Measurements from ENCODE around the gene GABBR2.

Gene GABBR2

DNA sequence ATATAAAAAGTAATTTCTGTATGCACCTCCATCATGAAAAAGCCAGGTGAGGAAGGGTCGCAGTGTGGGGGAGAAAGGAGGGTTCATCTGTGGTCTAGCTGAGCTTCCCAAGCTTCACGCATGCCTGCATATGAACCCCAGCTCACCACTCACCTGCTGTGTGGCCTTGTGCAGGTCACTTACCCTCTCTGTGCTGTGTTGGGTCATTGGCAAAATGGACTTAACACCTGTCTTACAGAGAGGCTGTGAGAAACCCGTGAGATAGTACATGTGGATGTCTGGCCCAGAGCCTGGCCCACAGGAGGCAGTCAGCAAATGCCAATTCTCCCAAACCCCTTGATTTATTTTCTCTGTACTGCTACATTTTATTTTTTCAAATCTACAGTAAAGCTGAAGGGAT, 88.9 kb downstream of the GABBR2 start:
- no peak for DNase-seq

DNA sequence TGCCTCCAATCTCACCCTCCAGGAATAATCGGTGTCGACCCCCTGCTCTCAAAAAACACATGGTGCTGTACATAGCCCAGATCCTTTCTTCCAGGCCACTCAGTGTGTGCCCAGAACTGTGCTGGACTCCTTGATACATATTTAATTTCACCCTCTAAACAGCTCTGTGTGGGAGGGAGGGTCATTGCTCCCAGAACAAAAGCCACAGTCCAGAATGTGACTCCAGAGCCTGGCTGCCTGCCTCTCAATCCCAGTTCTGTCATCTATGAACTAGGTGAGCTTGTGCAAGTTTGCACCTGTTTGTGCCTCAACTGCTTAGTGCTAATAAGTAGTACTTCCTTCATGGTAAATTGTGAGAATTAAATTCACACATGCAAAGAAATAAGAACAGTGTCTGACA, 93.1 kb downstream of the GABBR2 start:
- DNase-seq, result no peak

DNA sequence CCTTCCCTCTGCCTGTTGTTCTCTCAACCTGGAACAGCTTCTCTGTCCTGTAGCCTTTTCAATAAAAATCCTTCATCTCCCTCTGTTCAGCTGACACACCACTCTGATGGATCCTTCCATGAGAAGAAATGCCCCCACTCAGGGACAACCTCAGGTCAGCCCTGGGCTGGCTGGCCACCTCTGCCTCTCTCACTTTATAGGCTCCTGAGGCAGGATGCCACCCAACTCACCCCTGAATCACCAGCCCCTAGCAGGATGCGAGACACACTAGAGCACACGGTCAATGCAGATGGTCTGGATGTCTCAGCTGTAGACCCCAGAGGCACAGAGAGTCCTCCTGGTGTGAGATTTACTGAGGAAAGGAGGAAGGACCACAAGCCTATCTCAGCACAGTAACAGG, 93.8 kb downstream of the GABBR2 start:
- DNase-seq, result no peak

DNA sequence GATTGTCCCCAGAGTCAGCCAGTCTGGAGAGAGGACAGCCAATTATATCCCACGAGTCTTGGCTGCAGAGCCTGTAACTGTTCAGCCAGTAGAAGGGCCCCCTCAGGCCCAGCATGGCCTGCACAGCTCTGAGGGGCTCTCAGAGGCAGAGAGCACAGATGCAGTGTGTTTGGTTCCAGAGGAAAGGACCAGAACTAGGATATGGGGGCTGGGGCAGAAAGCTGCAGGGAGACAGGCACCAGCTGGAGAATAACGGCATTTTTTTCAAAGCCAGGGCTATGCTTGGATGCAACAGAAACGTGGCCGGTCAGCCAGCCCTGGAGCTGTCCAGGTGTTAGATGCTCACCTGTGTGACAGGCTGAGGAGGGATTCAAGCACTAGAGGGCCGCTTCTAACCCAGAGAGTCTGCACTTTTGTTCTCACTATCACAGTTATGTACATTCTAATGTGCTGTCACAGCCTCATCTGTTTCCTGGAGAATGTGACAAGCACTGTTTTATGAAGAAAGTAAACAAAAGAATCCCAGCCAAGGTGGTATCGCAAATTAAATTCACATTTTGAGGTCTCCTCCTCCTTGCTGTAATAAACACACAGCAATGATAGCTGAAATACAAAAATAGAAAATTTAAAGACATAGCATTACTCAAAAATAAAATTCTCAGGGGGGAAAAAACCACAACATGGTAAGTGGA, 96.5 kb downstream of the GABBR2 start:
- no peak for DNase-seq

DNA sequence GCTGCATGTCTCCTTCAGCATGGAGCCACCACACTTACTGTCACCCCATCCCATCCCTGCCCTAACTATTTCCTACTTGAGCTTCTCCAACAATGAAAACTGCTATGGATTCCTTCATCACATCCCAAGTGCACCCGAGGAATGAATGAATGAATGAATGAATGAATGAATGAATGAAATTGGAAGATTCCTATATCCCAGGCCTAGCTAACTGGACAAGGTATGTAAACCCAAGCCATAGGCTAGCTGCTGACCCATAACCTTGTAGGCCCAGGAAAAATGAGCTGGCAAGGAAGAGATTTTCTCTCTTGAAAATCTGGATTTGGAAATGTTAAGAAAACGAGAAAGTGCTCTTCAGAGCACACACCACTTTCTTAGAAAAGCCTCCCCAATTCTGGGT, 97.4 kb downstream of the GABBR2 start:
- no peak for DNase-seq

DNA sequence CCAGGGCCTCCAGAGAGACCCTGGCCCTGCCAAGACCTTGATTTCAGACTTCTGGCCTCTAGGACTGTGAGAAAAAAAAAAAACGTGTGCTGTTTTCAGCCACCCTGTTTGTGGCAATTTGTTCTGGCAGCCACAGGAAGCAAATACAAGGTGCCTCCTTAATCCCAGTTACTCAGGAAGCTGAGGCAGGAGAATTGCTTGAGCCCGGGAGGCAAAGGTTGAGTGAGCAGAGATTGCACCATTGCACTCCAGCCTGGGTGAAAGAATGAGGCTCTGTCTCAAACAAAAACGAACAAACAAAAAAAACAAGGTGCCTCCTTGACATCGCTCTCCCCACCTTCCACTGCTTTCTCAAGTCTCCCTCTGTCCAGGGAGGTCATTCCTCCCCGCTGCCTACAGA, 98.0 kb downstream of the GABBR2 start:
- DNase-seq, result no peak

DNA sequence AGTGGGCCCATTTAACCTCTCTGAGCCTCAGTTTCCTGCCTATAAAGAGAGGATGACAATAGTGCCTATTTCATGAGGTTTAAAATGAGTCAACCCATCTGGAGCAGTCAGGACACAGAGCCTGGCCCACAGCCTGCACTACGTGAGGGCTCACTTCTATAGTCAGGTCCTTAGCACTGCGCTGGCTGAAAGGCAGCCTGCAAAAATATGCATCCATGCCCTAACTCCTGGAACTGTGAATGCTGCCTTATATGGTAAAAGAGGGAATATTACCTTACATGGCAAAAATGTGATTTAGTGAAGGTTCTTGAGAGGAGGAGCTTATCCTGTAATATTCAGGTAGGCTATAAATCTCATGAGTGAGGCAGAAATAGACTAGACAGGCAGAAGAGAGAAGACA, 98.5 kb downstream of the GABBR2 start:
- no peak for DNase-seq

DNA sequence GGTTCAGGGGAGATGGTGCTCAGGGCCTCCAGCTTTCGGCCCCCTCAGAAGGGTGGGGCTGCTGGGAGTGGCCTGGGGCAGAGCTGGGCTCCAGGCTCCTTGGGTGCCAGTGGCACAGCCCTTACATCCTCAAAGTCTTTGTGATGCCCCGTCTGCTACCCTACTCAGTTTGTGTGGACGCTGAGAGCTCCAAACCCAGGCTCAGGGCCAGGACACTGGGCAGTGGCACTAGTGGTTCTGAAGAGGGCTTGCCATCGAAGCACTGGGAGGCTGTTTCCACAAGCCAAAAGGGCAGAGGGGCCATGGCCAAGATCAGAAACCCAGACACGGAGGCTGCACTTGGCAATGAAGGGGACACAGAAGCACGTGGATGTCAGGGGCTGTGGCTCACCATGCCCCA, 99.1 kb downstream of the GABBR2 start:
- DNase-seq, result no peak

DNA sequence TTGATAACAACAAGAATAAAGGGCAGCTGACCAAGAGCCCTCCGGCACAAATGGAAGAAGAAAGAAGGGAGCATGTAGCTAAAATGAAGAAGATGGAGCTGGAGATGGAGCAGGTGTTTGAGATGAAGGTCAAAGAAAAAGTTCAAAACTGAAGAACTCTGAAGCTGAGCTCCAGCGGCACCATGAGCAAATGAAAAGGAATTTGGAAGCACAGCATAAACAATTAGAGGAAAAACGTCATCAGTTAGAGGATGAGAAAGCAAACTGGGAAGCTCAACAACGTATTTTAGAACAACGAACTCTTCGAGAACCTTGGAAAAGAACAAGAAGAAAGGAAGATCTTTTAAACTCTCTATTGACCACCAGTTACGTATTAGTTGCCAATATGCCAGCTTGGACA, 100.9 kb downstream of the GABBR2 start:
- no peak for DNase-seq

DNA sequence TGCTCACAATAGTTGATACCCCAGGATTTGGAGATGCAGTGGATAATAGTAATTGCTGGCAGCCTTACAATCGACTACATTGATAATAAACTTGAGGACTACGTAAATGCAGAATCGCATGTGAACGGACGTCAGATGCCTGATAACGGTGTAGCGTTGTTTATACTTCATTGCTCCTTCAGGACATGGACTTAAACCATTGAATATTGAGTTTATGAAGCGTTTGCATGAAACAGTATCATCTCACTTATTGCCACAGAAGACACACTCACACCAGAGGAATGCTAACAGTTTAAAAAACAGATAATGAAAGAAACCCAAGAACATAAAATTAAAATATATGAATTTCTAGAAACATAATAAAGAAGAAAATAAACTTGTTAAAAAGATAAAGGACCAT, 101.6 kb downstream of the GABBR2 start:
- DNase-seq, result no peak

DNA sequence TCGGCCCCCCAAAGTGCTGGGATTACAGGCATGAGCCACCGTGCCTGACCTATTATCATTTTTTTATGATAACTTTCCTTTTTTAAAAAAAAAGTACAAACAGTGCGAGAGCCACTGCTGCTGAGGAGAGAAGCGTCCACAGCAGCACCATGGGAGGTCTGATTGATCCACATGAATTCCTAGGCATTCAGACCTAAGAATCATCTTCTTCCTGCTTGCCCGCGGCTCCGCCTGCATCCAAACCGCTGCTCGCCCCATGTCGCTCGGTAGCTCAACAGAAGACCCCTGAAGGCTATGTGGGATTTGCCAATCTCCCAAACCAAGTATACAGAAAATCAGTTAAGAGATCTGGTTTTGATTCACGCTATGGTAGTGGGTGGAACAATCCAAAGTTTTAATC, 102.0 kb downstream of the GABBR2 start:
- DNase-seq, result no peak

DNA sequence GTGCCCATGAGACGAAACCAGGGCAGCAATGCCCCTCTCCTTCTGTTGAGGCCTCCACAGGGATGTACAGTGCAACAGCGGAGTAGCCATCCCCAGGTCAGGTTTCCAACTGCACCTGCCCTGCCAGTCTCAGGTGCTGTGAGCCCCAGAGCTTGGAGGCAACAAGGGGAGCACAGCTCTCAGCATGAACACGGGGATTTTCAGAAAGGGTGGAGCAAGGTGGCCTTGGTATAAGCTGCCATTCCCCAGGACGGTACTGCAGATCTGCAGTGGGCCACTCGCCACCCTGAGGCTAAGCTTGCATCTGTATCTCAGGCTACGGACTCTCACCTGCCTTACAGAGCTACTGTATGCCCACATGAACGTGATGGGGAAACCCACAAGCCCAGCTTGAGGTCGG, 103.6 kb downstream of the GABBR2 start:
- no peak for DNase-seq

DNA sequence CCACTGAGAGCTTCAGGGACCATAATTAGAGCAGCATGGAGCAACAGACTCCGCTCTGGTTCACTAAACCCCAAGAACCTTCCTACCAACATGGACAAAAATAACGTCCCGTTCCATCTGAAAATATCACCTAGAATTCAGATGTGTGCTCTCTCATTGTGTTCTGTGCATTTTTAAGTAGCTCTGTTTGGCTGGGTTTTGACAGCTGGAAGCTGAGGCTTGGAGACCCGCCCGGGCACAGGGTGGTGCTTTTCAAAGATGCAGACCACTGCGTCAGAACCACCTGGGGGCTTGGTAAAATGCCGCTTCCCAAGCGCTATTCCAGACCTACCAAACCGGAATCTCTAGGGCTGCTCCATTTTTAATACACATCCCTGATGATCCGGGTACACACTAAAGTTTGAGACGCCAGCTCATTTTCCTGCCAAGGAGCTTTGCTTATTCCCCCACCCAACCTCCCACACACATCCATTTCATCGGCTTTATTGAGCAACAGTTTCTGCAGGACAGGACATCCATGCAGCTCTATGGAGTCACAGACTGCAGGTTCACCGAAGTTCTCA, 104.8 kb downstream of the GABBR2 start:
- DNase-seq, result no peak

DNA sequence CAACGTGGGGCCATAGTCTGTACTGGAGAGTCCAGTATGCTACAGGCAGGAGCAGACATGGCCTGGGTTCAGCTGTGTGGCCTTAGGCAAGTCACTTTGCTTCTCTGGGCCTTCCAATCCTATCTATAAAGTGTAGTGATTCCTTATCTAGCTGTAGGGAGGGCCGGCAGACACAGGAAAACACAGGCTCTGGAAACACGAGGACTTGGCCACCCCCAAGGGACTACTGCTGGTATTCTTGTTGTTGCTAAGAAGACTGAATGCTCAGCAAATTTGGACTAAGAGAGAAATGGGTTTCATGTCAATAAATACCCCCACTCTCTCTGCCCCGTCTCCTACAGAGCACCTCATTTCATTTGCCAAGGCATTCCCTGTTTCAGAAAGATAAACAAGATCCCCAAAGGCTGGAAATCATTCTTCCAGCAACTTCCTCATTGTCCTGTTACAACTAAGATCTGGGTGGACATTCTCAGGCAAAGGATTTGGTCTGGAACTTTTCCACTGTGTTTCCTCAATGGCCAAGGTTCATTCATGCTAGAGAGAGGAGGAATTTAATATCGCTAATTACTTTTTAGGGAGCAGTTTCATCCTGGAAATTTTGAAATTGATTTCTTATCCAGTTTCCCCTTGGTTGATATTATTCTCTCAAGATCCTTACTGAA, 105.8 kb downstream of the GABBR2 start:
- no peak for DNase-seq

DNA sequence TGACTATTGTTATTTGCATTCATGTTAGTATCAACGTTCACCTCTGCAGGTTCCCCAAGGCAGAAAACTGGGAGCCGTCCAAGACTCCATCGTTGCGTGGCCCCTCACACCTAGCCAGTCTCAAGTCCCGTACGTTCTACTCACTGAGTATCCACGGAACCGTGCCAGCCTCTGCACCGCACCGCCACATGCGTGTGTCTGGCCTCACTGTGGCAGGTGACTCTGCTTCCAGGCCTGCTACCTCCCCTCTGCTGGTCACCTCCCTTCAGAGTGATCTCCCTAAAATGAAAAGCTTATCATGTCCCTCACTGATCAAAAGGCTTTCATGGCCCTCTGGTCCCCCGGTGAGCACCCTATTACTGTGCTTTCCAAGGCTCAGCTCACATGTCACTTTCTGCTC, 108.1 kb downstream of the GABBR2 start:
- DNase-seq, result no peak

DNA sequence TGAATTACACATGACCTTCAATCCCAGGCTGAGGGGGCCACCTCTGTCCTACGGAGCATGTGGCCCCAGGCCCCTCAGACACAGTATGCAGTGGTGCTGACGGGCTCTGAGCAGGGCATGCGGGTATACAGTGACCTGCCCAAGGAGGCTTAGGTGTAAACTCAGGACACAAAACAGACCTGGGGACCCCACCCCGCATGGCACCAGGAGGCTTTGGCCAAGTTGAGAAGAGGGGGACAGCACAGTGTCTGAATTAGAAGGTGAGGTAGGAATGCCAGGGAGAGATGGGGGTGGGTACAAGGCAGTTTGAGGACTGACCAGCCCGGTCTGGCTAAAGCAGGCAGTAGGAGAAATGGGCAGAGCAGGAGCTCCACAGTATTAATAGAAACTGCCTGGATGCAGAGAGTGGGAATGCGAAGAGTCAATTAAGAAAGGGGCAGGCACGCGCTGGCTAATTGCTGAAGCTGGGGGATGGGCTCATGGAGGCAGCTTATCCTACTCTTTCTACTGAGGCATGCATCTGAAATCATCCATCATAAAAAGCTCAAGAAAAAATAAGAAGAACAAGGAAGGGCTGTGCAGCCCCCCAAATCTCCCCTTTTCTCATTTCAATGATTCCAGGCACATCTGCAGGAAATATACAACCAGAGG, 109.0 kb downstream of the GABBR2 start:
- DNase-seq, result no peak

DNA sequence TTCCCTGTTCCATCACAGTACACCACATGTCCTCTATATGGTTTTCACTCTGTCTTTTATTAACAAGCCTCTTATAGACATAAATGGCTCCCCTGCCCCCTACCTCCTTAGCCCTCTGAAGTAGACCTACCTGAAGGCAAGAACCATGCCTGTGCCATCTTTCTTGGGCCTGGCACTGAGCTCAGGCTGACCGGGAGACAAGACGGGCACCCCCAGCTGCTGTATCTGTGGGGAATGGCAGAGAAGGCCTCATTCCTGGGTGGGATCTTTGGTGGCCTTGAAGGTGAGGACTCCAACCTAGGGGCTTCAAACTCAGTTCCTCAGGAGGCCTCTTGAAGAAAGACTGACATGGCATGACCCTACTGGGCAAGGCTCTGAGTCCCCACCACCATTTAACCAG, 109.9 kb downstream of the GABBR2 start:
- no peak for DNase-seq

DNA sequence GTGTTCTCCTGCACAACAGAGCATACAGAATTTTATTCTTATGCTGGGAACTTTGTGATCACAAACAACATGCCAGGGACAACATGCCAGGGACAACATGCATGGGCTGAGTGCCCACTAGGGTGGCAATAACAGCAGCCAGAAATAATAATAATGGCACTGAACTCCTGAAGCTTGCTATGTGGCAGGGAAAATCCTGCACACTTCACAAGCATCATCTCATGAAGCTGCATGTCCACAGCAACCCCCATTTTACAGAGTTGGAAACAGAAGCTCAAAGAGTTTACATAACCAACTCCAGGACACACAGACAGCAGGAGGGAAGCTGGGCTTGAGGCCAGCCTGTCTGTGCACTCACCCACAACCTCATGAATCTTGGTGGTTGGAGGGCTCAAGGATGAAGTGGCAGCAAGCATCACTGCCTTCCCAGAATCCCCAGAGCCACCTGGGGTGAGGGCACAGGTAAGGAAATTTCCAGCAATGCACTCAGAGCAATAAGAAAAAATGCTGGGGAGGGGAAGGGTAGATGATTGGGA, 111.4 kb downstream of the GABBR2 start:
- DNase-seq, result no peak

DNA sequence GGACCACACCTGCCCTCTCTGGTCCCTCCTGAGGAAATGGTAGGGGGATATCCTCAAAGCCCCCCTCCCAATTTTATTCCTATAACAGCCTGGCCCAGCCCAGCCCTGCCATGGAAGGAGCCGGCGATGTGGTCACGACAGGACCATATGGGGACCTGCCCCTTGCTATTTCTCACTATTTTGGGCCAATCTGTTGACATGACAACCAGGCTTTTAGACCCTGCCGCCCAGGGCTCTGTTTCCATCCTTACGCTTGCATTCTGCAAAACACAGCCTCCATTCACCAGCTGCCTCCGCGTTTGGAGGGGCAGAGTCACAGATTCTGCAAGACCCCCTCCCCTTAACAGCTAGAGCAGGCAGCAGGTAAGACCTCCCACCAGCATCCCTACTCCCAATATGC, 112.2 kb downstream of the GABBR2 start:
- no peak for DNase-seq

DNA sequence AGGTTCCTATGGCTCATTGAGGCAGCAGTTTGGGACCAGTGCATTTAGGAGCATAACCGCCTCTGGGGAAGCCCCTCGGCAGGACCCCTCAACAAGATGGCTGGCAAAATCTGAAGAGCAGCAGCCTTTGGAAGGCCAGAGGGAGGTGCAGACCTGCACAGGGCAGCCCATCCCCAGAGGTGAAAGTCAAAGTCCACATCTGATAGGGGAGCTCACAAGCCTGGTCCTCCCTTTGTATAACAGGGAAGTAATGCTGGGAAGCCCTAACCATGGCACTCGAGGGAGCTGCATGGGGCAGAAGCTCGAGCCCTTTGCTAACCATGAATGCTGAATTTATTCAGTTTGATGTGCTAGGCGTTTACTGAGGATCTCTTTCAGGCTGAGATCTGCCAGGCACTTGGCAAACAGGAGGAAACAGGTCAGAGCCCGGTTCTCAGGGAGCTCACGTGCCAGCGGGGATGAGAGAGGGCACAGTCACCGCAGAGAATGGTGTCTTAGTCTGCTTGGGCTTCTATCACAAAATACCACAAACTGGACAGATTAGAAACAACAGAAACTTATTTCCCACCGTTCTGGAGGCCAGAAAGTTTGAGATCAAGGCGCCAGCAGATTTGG, 114.1 kb downstream of the GABBR2 start:
- DNase-seq, result no peak

DNA sequence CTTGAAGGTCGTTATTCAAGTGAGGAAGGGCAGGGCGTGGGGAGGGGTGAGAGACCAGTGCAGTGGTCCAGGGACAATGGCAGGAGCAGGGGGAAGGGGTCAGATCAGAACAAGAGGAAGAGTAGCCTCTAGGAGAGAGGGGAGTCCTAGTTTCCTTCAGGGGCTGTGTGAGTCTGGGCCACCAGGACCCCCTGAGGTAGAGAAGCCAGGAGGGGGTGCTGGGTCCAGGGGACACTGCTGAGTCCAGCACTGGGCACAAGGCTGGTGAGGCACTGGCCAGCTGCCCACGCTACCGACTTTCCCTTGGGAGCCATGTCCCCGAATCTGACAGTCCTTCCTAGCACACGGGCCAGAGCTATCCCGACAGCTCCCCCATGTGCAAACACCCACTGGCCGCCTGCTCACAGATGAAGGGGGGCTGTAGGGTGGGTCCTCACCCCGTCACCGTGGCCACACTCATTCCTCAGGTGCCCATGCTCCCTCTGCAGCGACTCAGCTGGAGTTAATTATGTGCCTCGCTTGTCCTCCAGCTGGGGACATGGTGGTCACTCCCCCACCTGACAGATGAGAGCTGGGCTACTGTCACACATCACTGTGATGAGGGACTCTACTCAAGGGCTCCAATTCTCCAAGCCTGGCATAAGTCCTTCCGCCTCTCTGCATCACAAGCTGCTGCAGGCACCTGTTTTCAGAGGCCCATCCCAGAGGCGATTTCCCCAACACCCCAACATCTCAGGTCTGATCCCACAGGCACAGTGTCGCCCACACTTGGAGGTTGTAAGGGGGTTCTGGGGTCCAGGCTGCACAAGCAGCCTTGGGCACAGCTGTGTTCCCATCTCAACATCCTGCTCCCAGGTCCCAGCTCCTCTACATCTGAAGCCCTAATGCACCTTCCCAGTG, 115.1 kb downstream of the GABBR2 start:
- DNase-seq, result no peak

DNA sequence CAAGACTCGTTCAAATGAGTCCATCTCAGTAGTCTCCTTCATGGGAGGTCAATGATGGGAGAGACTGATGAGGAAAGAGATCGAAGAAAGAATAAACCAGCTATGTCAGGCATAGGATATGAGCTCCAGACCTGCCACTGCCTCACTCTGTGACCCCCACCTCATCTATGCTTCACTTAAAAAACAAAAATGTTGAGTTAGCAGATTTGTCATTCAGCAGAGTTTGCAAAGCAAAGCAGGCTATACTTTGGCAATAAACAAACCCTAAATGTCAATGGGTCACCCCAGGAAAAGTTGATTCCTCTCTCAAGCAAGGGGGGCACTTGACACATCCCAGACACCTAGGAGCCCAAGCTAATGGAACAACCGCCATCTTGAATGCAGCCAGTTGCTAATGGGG, 117.0 kb downstream of the GABBR2 start:
- DNase-seq, result no peak
